Ectodermal cell (in vitro differentiated cells): ENCODE results near the gene ZBTB7C.

ENCODE experiments used
- H3K27ac ChIP-seq: 2 replicates; pipeline ENCODE4 v1.7.0; 2013; ENCODE audit warnings: mild to moderate bottlenecking, low read depth, low read length; ENCODE audit not compliant: insufficient read depth, poor library complexity, severe bottlenecking
- H3K27me3 ChIP-seq: 2 replicates; pipeline ENCODE4 v1.7.0; 2013; ENCODE audit warnings: mild to moderate bottlenecking, low read length; ENCODE audit not compliant: insufficient read depth, control insufficient read depth, poor library complexity, severe bottlenecking
- H3K36me3 ChIP-seq: one replicate; pipeline ENCODE4 v1.7.0; 2013; ENCODE audit warnings: low read length; ENCODE audit not compliant: control insufficient read depth, insufficient read depth
- H3K4me1 ChIP-seq: one replicate; pipeline ENCODE4 v1.7.0; 2013; ENCODE audit warnings: low read length; ENCODE audit not compliant: control insufficient read depth, insufficient read depth
- H3K4me3 ChIP-seq: 2 replicates; pipeline ENCODE4 v1.7.0; 2013; ENCODE audit warnings: low read depth, low read length, control low read depth; ENCODE audit not compliant: insufficient read depth
- H3K9me3 ChIP-seq: 2 replicates; pipeline ENCODE4 v1.7.0; 2013; ENCODE audit warnings: mild to moderate bottlenecking, low read length, moderate library complexity; ENCODE audit not compliant: control insufficient read depth
- WGBS, 2 experiments: methylation state at CpG; one replicate each; pipeline ENCODE4 v1.1.7; 2013; ENCODE audit warnings: missing lambda C conversion rate in 2 of 2; 5-methylcytosine and 5-hydroxymethylcytosine counted together

The ZBTB7C gene

DNA sequence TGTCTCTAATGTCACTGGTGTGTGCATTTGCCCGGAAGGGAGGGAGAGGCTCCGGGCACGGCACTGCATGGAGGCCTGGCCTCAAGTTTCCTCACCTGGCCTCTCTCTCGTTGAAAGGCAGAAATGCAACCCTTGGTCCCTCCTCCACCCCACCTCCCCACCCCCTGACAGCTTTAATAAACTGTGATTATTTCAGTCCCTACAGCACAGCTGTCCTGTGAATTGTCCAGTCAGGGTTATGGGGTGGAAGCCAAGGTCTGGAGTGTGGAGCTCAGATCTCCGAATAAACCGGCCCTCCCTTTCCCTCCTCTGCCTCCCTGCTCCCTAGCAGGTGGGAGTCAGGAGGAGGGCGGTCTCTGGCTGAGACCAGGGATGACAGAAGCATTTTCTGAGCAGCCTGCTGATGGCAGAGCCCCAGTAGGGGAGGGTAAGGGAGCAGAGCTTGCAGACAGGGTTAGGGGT lies 279.5 kb downstream of the ZBTB7C start:
- peaks cover 16% of the 10 kb centered on the region for H3K27me3 ChIP-seq
- H3K4me3 ChIP-seq, result no peak overlapping the region
- peaks cover 6% of the 10 kb centered on the region for H3K4me1 ChIP-seq
- H3K9me3 ChIP-seq, result no peaks in the 10 kb centered on the region
- no peak overlapping the region for H3K27ac ChIP-seq
- no peaks in the 10 kb centered on the region for H3K36me3 ChIP-seq
- WGBS, 2 experiments, result 53 to 64% methylated on average over 7 of the region's 7 CpGs

- Histone ChIP-seq H3K27me3 (peaks cover 4% of the 10 kb centered on the region), H3K4me3 (no peak overlapping the region), H3K36me3 (no peaks in the 10 kb centered on the region), H3K27ac (no peak overlapping the region), H3K4me1 (peaks cover 6% of the 10 kb centered on the region), H3K9me3 (no peaks in the 10 kb centered on the region)
- WGBS, 2 experiments, result 91 to 92% methylated on average over 12 of the region's 12 CpGs
Measured at GRCh38 chr18:48127606-48128005, 281.6 kb downstream of the ZBTB7C start.

- WGBS, 2 experiments, result 77 to 78% methylated on average over 3 of the region's 3 CpGs
- H3K27ac ChIP-seq, result no peak overlapping the region
- H3K36me3 ChIP-seq, result no peaks in the 10 kb centered on the region
- H3K4me1 ChIP-seq, result peaks cover 6% of the 10 kb centered on the region
- no peak overlapping the region for H3K4me3 ChIP-seq
- H3K27me3 ChIP-seq, result no peaks in the 10 kb centered on the region
- H3K9me3 ChIP-seq, result no peaks in the 10 kb centered on the region
Measured at GRCh38 chr18:48126240-48126639, 282.9 kb downstream of the ZBTB7C start.

- no peaks in the 10 kb centered on the region for H3K36me3 ChIP-seq
- no peak overlapping the region for H3K4me3 ChIP-seq
- WGBS, 2 experiments, result 84 to 89% methylated on average over 6 of the region's 6 CpGs
- peaks cover 6% of the 10 kb centered on the region for H3K4me1 ChIP-seq
- H3K27ac ChIP-seq, result no peak overlapping the region
- H3K27me3 ChIP-seq, result no peaks in the 10 kb centered on the region
- no peaks in the 10 kb centered on the region for H3K9me3 ChIP-seq
Measured at GRCh38 chr18:48125724-48126123, 283.5 kb downstream of the ZBTB7C start.

GRCh38 chr18:48124857-48125626 lies 284.1 kb downstream of the ZBTB7C start:
- Histone ChIP-seq H3K9me3 (no peaks in the 10 kb centered on the region), H3K4me3 (no peak overlapping the region), H3K4me1 (peaks cover 6% of the 10 kb centered on the region), H3K36me3 (no peaks in the 10 kb centered on the region), H3K27ac (no peak overlapping the region), H3K27me3 (no peaks in the 10 kb centered on the region)
- WGBS, 2 experiments, result 82 to 85% methylated on average over 10 of the region's 10 CpGs

- Histone ChIP-seq H3K36me3 (no peaks in the 10 kb centered on the region), H3K4me3 (no peak overlapping the region), H3K27me3 (no peaks in the 10 kb centered on the region), H3K9me3 (no peaks in the 10 kb centered on the region), H3K4me1 (peaks cover 6% of the 10 kb centered on the region), H3K27ac (no peak overlapping the region)
- 74 to 76% methylated on average over 4 of the region's 4 CpGs for WGBS, 2 experiments
Measured at GRCh38 chr18:48123941-48124340, 285.2 kb downstream of the ZBTB7C start.

DNA sequence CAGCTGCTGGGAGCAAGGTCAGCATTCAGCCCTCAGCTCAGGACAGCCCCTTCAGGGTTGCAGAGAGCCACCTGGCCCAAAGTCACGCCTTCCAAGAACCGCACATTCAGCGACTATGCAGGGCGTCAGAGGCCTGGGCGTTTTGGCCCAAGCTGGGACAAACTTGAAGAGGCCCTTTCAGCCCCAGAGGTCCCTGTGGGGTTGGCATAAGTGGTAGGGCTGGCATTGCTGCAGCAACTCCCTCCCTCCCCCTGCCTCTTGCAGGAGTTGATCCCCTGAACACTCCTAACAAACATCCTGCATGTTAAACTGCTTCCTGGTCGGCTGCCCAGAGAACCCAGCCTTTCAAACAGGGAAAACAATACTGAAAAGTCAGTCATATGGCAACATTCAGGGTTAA lies 285.9 kb downstream of the ZBTB7C start:
- Histone ChIP-seq H3K9me3 (no peaks in the 10 kb centered on the region), H3K27me3 (no peaks in the 10 kb centered on the region), H3K4me3 (no peak overlapping the region), H3K36me3 (no peaks in the 10 kb centered on the region), H3K27ac (no peak overlapping the region), H3K4me1 (peaks cover 6% of the 10 kb centered on the region)
- 76 to 83% methylated on average over 6 of the region's 6 CpGs for WGBS, 2 experiments

- H3K4me1 ChIP-seq, result peaks cover 6% of the 10 kb centered on the region
- no peaks in the 10 kb centered on the region for H3K9me3 ChIP-seq
- no peaks in the 10 kb centered on the region for H3K27me3 ChIP-seq
- H3K27ac ChIP-seq, result no peak overlapping the region
- H3K36me3 ChIP-seq, result no peaks in the 10 kb centered on the region
- 90 to 94% methylated on average over 4 of the region's 4 CpGs for WGBS, 2 experiments
- no peak overlapping the region for H3K4me3 ChIP-seq
Measured at GRCh38 chr18:48122816-48123215, 286.4 kb downstream of the ZBTB7C start.

DNA sequence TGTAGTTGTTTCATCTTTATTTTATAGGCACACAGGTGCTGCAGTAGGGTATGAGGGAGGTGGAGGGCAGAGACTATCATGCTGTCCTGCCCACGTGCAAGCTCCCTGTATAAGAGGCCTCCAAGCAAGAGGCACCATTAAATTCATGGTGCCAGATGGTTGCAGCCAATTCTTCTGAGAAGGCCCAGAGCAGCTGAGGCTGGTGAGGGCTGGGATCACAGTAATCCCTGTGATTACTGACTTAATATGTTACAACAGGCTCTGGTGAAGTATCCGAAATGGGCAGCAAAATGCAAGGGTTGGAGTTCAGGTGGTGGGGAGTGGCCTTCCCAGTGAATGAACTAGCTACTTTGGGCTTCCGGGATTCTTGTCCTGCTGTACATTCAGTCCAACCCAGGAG lies 286.8 kb downstream of the ZBTB7C start:
- no peak overlapping the region for H3K4me3 ChIP-seq
- H3K27me3 ChIP-seq, result no peaks in the 10 kb centered on the region
- peaks cover 6% of the 10 kb centered on the region for H3K4me1 ChIP-seq
- H3K9me3 ChIP-seq, result no peaks in the 10 kb centered on the region
- 94 to 96% methylated on average over 3 of the region's 3 CpGs for WGBS, 2 experiments
- no peaks in the 10 kb centered on the region for H3K36me3 ChIP-seq
- no peak overlapping the region for H3K27ac ChIP-seq

GRCh38 chr18:48121752-48122151 lies 287.4 kb downstream of the ZBTB7C start:
- Histone ChIP-seq H3K4me3 (no peak overlapping the region), H3K27me3 (no peaks in the 10 kb centered on the region), H3K9me3 (no peaks in the 10 kb centered on the region), H3K36me3 (no peaks in the 10 kb centered on the region), H3K4me1 (peaks cover 4% of the 10 kb centered on the region), H3K27ac (no peak overlapping the region)
- 66 to 74% methylated on average over 3 of the region's 3 CpGs for WGBS, 2 experiments
